Mesenchymal stem cell (in vitro differentiated cells and primary cell): Measurements from ENCODE around the gene ACO2.
A peak's percentile ranks its signal among the peaks of the same experiment; 100 is the strongest.
"Not testable (repeated sequence)": the region's sequence is repeated elsewhere in the genome, so short reads cannot be mapped to it uniquely, and the experiment has no call there.

Experiments
- DNase-seq: peaks from one replicate; pipeline ENCODE4 v3.0.0-alpha.2; 2013
- H2AFZ ChIP-seq: one replicate; pipeline ENCODE4 v1.6.1; 2013; ENCODE audit warnings: low read depth, mild to moderate bottlenecking, control low read depth, inconsistent platforms, low read length, moderate library complexity
- H2AK5ac ChIP-seq: 2 replicates; pipeline ENCODE4 v1.6.1; 2013; ENCODE audit warnings: low read length, moderate library complexity, mild to moderate bottlenecking, inconsistent platforms; ENCODE audit not compliant: severe bottlenecking
- H2BK120ac ChIP-seq: one replicate; pipeline ENCODE4 v1.6.1; 2013; ENCODE audit warnings: low read depth, mild to moderate bottlenecking, inconsistent platforms, low read length, moderate library complexity
- H2BK12ac ChIP-seq, 2 experiments: one replicate each; pipeline ENCODE4 v1.6.1; 2013; ENCODE audit warnings: inconsistent platforms in 2 of 2, low read length in 2 of 2, mild to moderate bottlenecking in 2 of 2, moderate library complexity in 2 of 2, control low read depth in 1 of 2
- H2BK15ac ChIP-seq: one replicate; pipeline ENCODE4 v1.6.1; 2013; ENCODE audit warnings: mild to moderate bottlenecking, low read depth, inconsistent platforms; ENCODE audit not compliant: poor library complexity, severe bottlenecking
- H2BK5ac ChIP-seq: 2 replicates; pipeline ENCODE4 v1.6.1; 2013; ENCODE audit warnings: low read depth, mild to moderate bottlenecking, low read length, control low read depth, inconsistent platforms; ENCODE audit not compliant: poor library complexity, severe bottlenecking
- H3K14ac ChIP-seq, 2 experiments: one replicate each; pipeline ENCODE4 v1.6.1; 2013; ENCODE audit warnings: inconsistent platforms in 2 of 2, low read length in 2 of 2, control low read depth in 1 of 2, mild to moderate bottlenecking in 1 of 2, moderate library complexity in 1 of 2
- H3K18ac ChIP-seq, 2 experiments: one replicate each; pipeline ENCODE4 v1.6.1; 2013; ENCODE audit warnings: inconsistent platforms in 2 of 2, low read length in 2 of 2, control low read depth in 1 of 2, low read depth in 1 of 2, mild to moderate bottlenecking in 1 of 2
- H3K23ac ChIP-seq, 2 experiments: one replicate each; pipeline ENCODE4 v1.6.1; 2013; ENCODE audit warnings: inconsistent platforms in 2 of 2, low read length in 2 of 2, mild to moderate bottlenecking in 2 of 2, moderate library complexity in 2 of 2, control low read depth in 1 of 2
- H3K27ac ChIP-seq: 2 replicates; pipeline ENCODE4 v1.5.1; 2013; ENCODE audit warnings: mild to moderate bottlenecking, moderate library complexity, low read length, control low read depth, inconsistent platforms; ENCODE audit not compliant: poor library complexity, severe bottlenecking
- H3K27me3 ChIP-seq, 2 experiments: 2 replicates each; pipeline versions ENCODE4 v1.6.1 to v1.7.0; 2013; ENCODE audit warnings: low read length in 2 of 2, mild to moderate bottlenecking in 2 of 2, moderate library complexity in 2 of 2, control low read depth in 1 of 2, inconsistent platforms in 1 of 2; ENCODE audit not compliant: control insufficient read depth in 1 of 2, insufficient read depth in 1 of 2
- H3K36me3 ChIP-seq, 2 experiments: 2 replicates each; pipeline versions ENCODE4 v1.6.1 to v1.7.0; 2013; ENCODE audit warnings: low read length in 2 of 2, control low read depth in 1 of 2, inconsistent platforms in 1 of 2, low read depth in 1 of 2, mild to moderate bottlenecking in 1 of 2; ENCODE audit not compliant: insufficient read depth in 2 of 2, control insufficient read depth in 1 of 2
- H3K4ac ChIP-seq, 2 experiments: one replicate each; pipeline ENCODE4 v1.6.1; 2013; ENCODE audit warnings: inconsistent platforms in 2 of 2, low read length in 2 of 2, mild to moderate bottlenecking in 2 of 2, moderate library complexity in 2 of 2, control low read depth in 1 of 2, low read depth in 1 of 2
- H3K4me1 ChIP-seq: 2 replicates; pipeline ENCODE4 v1.6.1; 2013; ENCODE audit warnings: low read depth, low read length, control low read depth; ENCODE audit not compliant: control insufficient read depth, insufficient read depth
- H3K4me2 ChIP-seq: 2 replicates; pipeline ENCODE4 v1.6.1; 2013; ENCODE audit warnings: low read length, mild to moderate bottlenecking, inconsistent platforms; ENCODE audit not compliant: poor library complexity, severe bottlenecking
- H3K4me3 ChIP-seq, 2 experiments: 2 replicates each; pipeline versions ENCODE4 v1.5.1 to v1.7.0; 2013; ENCODE audit warnings: low read length in 2 of 2, mild to moderate bottlenecking in 2 of 2, control low read depth in 1 of 2, low read depth in 1 of 2; ENCODE audit not compliant: insufficient read depth in 1 of 2
- H3K79me1 ChIP-seq: replicated peaks from 2 replicates; pipeline ENCODE4 v1.6.1; 2013; ENCODE audit warnings: mild to moderate bottlenecking, control low read depth, low read length, inconsistent platforms; ENCODE audit not compliant: poor library complexity, severe bottlenecking
- H3K9ac ChIP-seq: 2 replicates; pipeline ENCODE4 v1.7.0; 2013; ENCODE audit warnings: mild to moderate bottlenecking, low read length, moderate library complexity
- H3K9me3 ChIP-seq: 2 replicates; pipeline ENCODE4 v1.7.0; 2013; ENCODE audit warnings: mild to moderate bottlenecking, low read length; ENCODE audit not compliant: control insufficient read depth
- H4K8ac ChIP-seq: one replicate; pipeline ENCODE4 v1.6.1; 2013; ENCODE audit warnings: inconsistent platforms, mild to moderate bottlenecking, low read length, moderate library complexity
- H4K91ac ChIP-seq: one replicate; pipeline ENCODE4 v1.6.1; 2013; ENCODE audit warnings: mild to moderate bottlenecking, low read length, inconsistent platforms
- WGBS: methylation state at CpG from one replicate; pipeline ENCODE4 v1.1.7; 2013; ENCODE audit warnings: mixed read lengths; 5-methylcytosine and 5-hydroxymethylcytosine counted together

Gene ACO2

GRCh38 chr22:41557401-41558240, 88.7 kb downstream of the ACO2 start:
- no peak overlapping the region for H3K14ac ChIP-seq
- H3K27me3 ChIP-seq: no peaks in the 10 kb centered on the region
- H2BK15ac ChIP-seq: peak overlapping the region; percentile 44
- H4K91ac ChIP-seq: peak overlapping the region; percentile 58
- peak; percentile 63 for DNase-seq
- H3K4ac ChIP-seq: peak overlapping the region in 1 of 2 experiments; percentile 46
- H3K79me1 ChIP-seq: no peaks in the 10 kb centered on the region
- H3K27ac ChIP-seq: no peak overlapping the region
- peaks cover 40% of the 10 kb centered on the region for H3K4me1 ChIP-seq
- no peak overlapping the region for H2BK5ac ChIP-seq
- H4K8ac ChIP-seq: peak overlapping the region; percentile 52
- no peaks in the 10 kb centered on the region for H3K36me3 ChIP-seq
- H3K4me3 ChIP-seq: no peak overlapping the region
- no peak overlapping the region for H2AFZ ChIP-seq
- peak overlapping the region; percentile 24 for H2AK5ac ChIP-seq
- H3K23ac ChIP-seq: no peak overlapping the region
- WGBS: 72% methylated on average over 16 of the region's 19 CpGs
- H3K9me3 ChIP-seq: no peaks in the 10 kb centered on the region
- peak overlapping the region; percentile 35 for H2BK120ac ChIP-seq
- peak overlapping the region; percentile 48 to 52 for H3K18ac ChIP-seq
- H3K4me2 ChIP-seq: no peak overlapping the region
- H2BK12ac ChIP-seq: peak overlapping the region; percentile 0 to 11
- peak overlapping the region; percentile 30 for H3K9ac ChIP-seq

- H3K4me3 ChIP-seq, H3K9ac ChIP-seq, H3K27me3 ChIP-seq, H2AK5ac ChIP-seq, H3K9me3 ChIP-seq, H3K14ac ChIP-seq, H2BK5ac ChIP-seq, H3K23ac ChIP-seq, H4K91ac ChIP-seq, H3K4ac ChIP-seq, H3K27ac ChIP-seq, H3K4me2 ChIP-seq, DNase-seq, H2BK120ac ChIP-seq, H2AFZ ChIP-seq, H3K36me3 ChIP-seq, H3K79me1 ChIP-seq: not testable (repeated sequence)
- peaks cover 46% of the 10 kb centered on the region for H3K4me1 ChIP-seq
- peak overlapping the region; percentile 52 for H4K8ac ChIP-seq
- H2BK12ac ChIP-seq: peak overlapping the region in 1 of 2 experiments; percentile 11
- peak overlapping the region; percentile 44 for H2BK15ac ChIP-seq
- H3K18ac ChIP-seq: peak overlapping the region in 1 of 2 experiments; percentile 52
- WGBS: 97% methylated on average over 13 of the region's 13 CpGs
Observed at GRCh38 chr22:41558241-41558630, 89.3 kb downstream of the ACO2 start.

DNA sequence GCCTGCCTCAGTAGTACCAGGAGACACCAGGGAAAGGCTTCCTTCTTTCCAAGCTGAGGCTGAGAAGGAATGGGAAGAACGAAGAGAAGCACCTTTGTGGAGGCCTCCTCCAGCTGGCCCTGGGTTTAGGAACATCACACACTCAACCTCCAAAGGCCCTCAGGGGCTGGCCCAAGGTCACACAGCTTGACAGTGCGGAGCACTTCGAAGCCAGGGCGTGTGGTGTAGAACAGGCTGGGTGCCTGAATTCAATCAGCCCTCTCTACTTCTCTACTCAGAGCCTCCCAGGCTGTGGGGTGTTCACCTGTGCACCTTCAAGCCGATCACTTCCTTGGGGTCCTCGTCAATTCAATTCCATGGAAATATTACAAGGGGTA, 91.2 kb downstream of the ACO2 start:
- no peak overlapping the region for H3K18ac ChIP-seq
- H3K36me3 ChIP-seq: no peaks in the 10 kb centered on the region
- peak overlapping the region; percentile 46 for H2AK5ac ChIP-seq
- no peaks in the 10 kb centered on the region for H3K27me3 ChIP-seq
- no peak overlapping the region for H3K23ac ChIP-seq
- no peak overlapping the region for H2BK120ac ChIP-seq
- no peak overlapping the region for H3K14ac ChIP-seq
- no peak overlapping the region for H3K9ac ChIP-seq
- peak overlapping the region; percentile 74 for H3K4me2 ChIP-seq
- H4K8ac ChIP-seq: no peak overlapping the region
- no peak for DNase-seq
- no peak overlapping the region for H2AFZ ChIP-seq
- peaks cover 54% of the 10 kb centered on the region for H3K4me1 ChIP-seq
- no peak overlapping the region for H2BK12ac ChIP-seq
- H4K91ac ChIP-seq: no peak overlapping the region
- H3K4me3 ChIP-seq: no peak overlapping the region
- H2BK15ac ChIP-seq: no peak overlapping the region
- no peak overlapping the region for H2BK5ac ChIP-seq
- H3K4ac ChIP-seq: no peak overlapping the region
- 75% methylated on average over 6 of the region's 6 CpGs for WGBS
- H3K79me1 ChIP-seq: no peaks in the 10 kb centered on the region
- no peaks in the 10 kb centered on the region for H3K9me3 ChIP-seq
- no peak overlapping the region for H3K27ac ChIP-seq

- no peak overlapping the region for H2BK15ac ChIP-seq
- 56% methylated on average over 9 of the region's 10 CpGs for WGBS
- H3K18ac ChIP-seq: peak overlapping the region in 1 of 2 experiments; percentile 34
Observed at GRCh38 chr22:41561335-41561734, 92.4 kb downstream of the ACO2 start.

More at GRCh38 chr22:41561335-41561734, 92.4 kb downstream of the ACO2 start:
- no peak for DNase-seq
- H4K8ac ChIP-seq: no peak overlapping the region
- H3K14ac ChIP-seq: peak overlapping the region in 1 of 2 experiments; percentile 36
- no peak overlapping the region for H3K23ac ChIP-seq
- no peaks in the 10 kb centered on the region for H3K36me3 ChIP-seq
- peak overlapping the region; percentile 30 to 59 for H2BK12ac ChIP-seq
- H2BK5ac ChIP-seq: no peak overlapping the region
- H3K79me1 ChIP-seq: no peaks in the 10 kb centered on the region
- H3K27me3 ChIP-seq: no peaks in the 10 kb centered on the region
- H3K27ac ChIP-seq: peak overlapping the region; percentile 8
- peak overlapping the region; percentile 74 for H3K4me2 ChIP-seq
- H2AFZ ChIP-seq: peak overlapping the region; percentile 32
- no peaks in the 10 kb centered on the region for H3K9me3 ChIP-seq
- peak overlapping the region in 1 of 2 experiments; percentile 65 for H3K4ac ChIP-seq
- peak overlapping the region; percentile 50 for H3K9ac ChIP-seq
- H3K4me3 ChIP-seq: peak overlapping the region; percentile 49 to 61
- H2AK5ac ChIP-seq: peak overlapping the region; percentile 13
- peaks cover 58% of the 10 kb centered on the region for H3K4me1 ChIP-seq
- no peak overlapping the region for H2BK120ac ChIP-seq
- peak overlapping the region; percentile 29 for H4K91ac ChIP-seq
